GM21381 (cell line): ENCODE measurements around the gene RLIM.
"Not testable (repeated sequence)": the region's sequence is repeated elsewhere in the genome, so short reads cannot be mapped to it uniquely, and the experiment has no call there.

Experiments
- ATAC-seq: cut with Tn5 transposase; IDR thresholded peaks from one replicate; pipeline ENCODE4 v1.9.1; 2021; ENCODE audit warnings: mild to moderate bottlenecking, moderate library complexity; ENCODE audit not compliant: unreplicated experiment

Gene RLIM

GRCh38 chrX:74614093-74614909 is at the start of gene RLIM:
RLIM (minus strand) TSS chrX:74614624; CDS start chrX:74595977, 18,647 bp downstream.
- peak; percentile 96 for ATAC-seq

- ATAC-seq, result no peak
Observed at GRCh38 chrX:74656079-74656745, 41.8 kb upstream of the RLIM start.

- not testable (repeated sequence) for ATAC-seq
Observed at GRCh38 chrX:74654953-74655352, 40.5 kb upstream of the RLIM start.

- no peak for ATAC-seq
Observed at GRCh38 chrX:74636749-74637314, 22.4 kb upstream of the RLIM start.

- ATAC-seq, result no peak
Observed at GRCh38 chrX:74613370-74614092, 893 bp downstream of the RLIM start.

GRCh38 chrX:74606799-74607198 is 7.6 kb downstream of the RLIM start:
- ATAC-seq, result no peak

GRCh38 chrX:74606342-74606741 is 8.1 kb downstream of the RLIM start:
- no peak for ATAC-seq

- ATAC-seq, result no peak
Observed at GRCh38 chrX:74603040-74603439, 11.4 kb downstream of the RLIM start.

- ATAC-seq, result no peak
Observed at GRCh38 chrX:74602142-74602541, 12.3 kb downstream of the RLIM start.

- ATAC-seq, result no peak
Observed at GRCh38 chrX:74593593-74593992, 20.8 kb downstream of the RLIM start.

GRCh38 chrX:74585766-74586165 is 28.7 kb downstream of the RLIM start:
- no peak for ATAC-seq

- peak; percentile 49 for ATAC-seq
Observed at GRCh38 chrX:74579597-74580198, 34.7 kb downstream of the RLIM start.

- ATAC-seq, result no peak
Observed at GRCh38 chrX:74578137-74578536, 36.3 kb downstream of the RLIM start.

- no peak for ATAC-seq
Observed at GRCh38 chrX:74557378-74557777, 57.0 kb downstream of the RLIM start.

GRCh38 chrX:74551934-74552333 is 62.5 kb downstream of the RLIM start:
- no peak for ATAC-seq

- peak; percentile 77 for ATAC-seq
Observed at GRCh38 chrX:74550295-74550802, 64.1 kb downstream of the RLIM start.

GRCh38 chrX:74546984-74547383 is 67.4 kb downstream of the RLIM start:
- ATAC-seq, result no peak

- no peak for ATAC-seq
Observed at GRCh38 chrX:74545880-74546523, 68.4 kb downstream of the RLIM start.

- ATAC-seq, result no peak
Observed at GRCh38 chrX:74540635-74541249, 73.7 kb downstream of the RLIM start.
